HG02973 (cell line): ENCODE data around the gene STX5.
"Not testable (repeated sequence)": the region's sequence is repeated elsewhere in the genome, so short reads cannot be mapped to it uniquely, and the experiment has no call there.

Source experiments
- ATAC-seq: cut with Tn5 transposase; IDR thresholded peaks from one replicate; pipeline ENCODE4 v1.9.1; 2021; ENCODE audit warnings: moderate library complexity; ENCODE audit not compliant: unreplicated experiment

STX5 gene, protein sequence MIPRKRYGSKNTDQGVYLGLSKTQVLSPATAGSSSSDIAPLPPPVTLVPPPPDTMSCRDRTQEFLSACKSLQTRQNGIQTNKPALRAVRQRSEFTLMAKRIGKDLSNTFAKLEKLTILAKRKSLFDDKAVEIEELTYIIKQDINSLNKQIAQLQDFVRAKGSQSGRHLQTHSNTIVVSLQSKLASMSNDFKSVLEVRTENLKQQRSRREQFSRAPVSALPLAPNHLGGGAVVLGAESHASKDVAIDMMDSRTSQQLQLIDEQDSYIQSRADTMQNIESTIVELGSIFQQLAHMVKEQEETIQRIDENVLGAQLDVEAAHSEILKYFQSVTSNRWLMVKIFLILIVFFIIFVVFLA

GRCh38 chr11:62831520-62832335 lies at the start of gene STX5:
Gene STX5, minus strand, starts transcription at chr11:62832051. Its CDS starts 808 bp downstream, at chr11:62831243.
- ATAC-seq, result peak; percentile 75

GRCh38 chr11:62880803-62881578 lies 49.1 kb upstream of the STX5 start, which contains the start of gene SLC3A2:
Gene SLC3A2, plus strand, starts transcription at chr11:62880896. Its CDS starts 128 bp downstream, at chr11:62881024.
- ATAC-seq, result peak; percentile 55

DNA sequence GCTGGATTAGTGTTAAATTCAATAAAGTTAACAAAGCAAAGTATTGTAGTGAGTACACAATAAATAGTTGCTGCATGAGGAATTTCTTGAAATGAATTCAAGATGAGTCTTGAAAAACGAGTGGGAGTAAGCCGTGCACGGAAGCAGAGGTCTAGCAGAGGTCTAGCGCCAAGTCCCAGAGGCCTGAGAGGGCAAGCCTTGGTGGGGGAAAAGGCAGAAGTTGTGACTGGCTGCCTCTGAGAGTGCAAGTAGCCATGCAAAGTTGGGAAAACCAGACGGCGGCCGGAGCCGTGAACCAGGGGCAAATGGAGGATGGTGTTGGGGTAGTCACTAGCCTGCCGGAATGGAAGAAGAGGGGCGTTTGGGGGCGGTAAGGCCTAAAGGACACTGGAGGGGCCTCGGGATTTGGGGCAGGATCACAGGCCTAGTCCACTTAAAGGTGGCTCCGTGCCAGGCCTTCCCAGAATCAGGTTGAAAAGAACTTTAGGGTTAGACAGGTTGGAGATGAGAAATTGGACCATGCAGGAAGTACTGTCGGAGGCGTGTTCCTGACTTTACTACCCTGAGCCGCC lies 48.5 kb upstream of the STX5 start:
- ATAC-seq, result peak; percentile 15

- no peak for ATAC-seq
These were observed 47.6 kb upstream of the STX5 start for GRCh38 chr11:62879235-62879978.

DNA sequence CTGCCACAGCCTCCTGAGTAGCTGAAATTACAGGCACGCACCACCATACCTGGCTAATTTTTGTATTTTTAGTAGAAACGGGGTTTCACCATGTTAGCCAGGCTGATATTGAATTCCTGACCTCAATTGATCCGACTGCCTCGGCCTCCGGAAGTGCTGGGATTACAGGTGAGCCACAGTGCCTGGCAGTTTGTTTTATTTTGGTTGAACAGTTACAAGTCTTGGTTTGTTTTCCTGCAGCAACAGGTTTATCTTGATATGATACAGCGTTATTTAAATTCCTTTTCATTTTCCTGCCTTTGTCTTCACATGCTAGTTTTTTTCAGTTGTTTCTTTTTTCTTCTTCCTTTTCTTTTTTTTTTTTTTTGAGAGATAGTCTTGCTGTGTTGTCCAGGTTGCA lies 44.9 kb upstream of the STX5 start:
- ATAC-seq, result no peak

- ATAC-seq, result no peak
These were observed 44.0 kb upstream of the STX5 start for GRCh38 chr11:62875698-62876478.

DNA sequence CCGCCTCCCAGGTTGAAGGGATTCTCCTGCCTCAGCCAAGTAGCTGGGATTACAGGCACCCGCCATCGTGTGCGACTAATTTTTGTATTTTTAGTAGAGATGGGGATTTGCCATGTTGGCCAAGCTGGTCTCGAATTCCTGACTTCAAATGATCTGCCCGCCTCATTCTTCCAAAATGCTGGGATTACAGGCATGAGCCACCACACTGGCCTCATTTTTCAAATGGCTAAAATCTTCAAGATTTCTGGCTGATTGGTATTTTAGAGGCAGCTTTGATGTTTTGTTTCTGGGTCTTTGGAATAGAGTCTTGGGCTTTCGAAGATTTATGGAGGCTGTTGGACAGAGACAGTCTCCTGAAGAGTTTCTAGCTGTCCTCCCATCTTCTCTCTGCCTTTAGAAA lies 43.0 kb upstream of the STX5 start:
- no peak for ATAC-seq

DNA sequence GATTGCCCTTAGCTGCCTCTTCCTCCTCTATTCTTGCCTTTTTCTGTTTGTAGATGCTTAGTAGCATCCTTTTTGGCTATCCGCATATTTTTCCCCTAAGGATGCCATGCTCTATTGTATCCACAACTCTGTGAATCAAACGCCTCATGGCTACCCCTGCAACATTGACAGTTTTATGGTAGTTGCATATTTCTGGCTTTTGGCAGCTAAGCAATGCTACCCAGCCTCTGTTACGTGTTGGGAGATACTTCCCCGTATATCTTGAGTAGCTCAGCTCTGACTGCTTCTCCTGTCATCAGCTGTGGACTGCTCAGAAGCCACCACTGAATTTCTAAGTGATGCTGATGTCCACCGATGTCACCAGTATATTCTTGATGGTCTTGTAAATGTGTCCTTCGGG lies 33.8 kb upstream of the STX5 start:
- ATAC-seq, result no peak

- no peak for ATAC-seq
These were observed 32.0 kb upstream of the STX5 start for GRCh38 chr11:62863687-62864335.

DNA sequence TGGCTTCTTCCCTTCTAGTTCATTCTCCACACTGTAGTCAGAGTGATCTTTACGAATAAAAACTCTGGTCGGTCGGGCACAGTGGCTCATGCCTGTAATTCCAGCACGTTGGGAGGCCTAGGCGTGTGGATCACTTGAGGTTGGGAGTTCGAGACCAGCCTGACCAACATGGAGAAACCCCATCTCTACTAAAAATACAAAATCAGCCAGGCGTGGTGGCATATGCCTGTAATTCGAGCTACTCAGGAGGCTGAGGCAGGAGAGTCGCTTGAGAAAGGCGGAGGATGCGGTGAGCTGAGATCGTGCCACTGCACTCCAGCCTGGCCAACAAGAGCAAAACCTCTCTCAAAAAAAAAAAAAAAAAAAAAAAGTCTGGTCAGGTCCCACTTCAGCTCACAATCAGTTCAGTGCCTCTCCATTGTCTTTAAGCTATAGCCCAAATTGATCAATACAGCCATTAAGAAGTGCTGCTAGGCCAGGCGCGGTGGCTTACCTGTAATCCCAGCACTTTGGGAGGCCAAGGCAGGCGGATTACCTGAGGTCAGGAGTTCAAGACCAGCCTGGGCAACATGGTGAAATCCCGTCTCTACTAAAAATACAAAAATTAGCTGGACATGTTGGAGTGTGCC lies 29.8 kb upstream of the STX5 start:
- ATAC-seq, result not testable (repeated sequence)

DNA sequence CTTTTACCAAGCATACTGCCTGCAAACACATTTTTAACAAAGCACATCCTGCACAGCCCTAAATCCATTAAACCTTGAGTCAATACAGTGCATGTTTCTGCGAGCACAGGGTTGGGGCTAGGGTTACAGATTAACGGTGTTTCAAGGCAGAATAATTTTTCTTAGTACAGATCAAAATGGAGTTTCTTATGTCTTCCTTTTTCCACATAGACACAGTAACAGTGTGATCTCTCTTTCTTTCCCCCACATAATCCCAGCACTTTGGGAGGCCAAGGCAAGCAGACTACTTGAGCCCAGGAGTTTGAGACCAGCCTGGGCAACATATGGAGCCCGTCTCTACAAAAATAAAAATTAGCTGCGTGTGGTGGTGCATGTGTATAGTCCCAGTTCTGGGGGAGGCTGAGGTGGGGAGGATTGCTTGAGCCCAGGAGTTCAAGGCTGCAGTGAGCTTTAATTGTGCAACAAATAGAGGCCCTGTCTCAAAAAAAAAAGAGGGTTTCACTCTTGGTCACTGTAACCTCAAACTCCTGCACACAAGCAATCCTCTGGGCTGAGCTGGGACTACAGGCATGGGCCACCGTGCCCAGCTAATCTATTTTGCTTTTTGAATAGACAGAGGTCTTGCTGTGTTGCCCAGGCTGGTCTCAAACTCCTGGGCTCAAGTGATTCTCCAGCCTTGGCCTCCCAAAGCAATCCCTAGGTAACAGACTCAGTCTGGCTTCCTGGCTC lies 29.1 kb upstream of the STX5 start:
- no peak for ATAC-seq

GRCh38 chr11:62859281-62859703 lies 27.4 kb upstream of the STX5 start:
- ATAC-seq, result not testable (repeated sequence)

DNA sequence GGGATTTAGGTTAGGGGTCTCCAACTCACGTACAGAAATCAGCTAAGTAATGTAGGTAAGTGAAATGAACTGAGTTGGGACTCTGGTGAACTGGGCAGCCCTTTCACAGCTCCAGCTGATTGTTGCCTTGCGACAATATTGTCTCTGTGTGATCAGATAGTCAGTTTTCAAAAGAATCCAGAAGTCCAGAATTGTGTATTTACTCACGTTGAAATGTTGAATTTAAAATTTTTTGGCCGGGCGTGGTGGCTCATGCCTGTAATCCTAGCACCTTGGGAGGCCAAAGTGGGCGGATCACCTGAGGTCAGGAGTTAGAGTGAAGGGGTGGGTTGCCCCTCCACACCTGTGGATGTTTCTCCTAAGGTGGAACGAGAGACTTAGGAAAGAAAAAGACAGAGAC lies 26.4 kb upstream of the STX5 start:
- ATAC-seq, result no peak

- no peak for ATAC-seq
These were observed 25.7 kb upstream of the STX5 start for GRCh38 chr11:62857541-62857982.

DNA sequence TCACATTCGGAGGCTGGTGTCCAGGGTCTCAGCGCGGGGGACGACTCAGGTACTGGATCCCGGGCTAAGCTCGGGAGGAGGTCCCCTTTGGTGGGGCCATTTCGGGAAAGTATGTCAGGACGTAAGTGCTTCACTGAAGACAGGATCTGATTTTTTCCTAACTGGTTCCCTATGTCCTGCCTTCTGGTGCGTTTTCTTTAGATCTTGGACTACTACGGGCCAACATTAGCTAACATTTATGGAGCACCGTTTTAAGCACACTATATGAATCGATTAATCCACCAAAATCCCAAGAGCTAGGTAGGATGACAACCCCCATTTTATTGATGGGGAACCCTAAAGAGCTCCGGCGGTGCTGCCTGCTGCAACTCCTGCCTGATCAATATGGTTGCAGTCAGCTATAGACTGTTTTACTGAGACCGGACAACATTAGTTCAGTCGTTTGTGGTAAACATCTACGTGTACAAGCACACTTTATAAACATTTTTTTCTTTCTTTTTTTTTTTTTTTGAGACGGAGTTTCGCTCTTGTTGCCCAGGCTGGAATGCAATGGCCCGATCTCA lies 24.6 kb upstream of the STX5 start:
- no peak for ATAC-seq

- ATAC-seq, result peak; percentile 79
These were observed 23.9 kb upstream of the STX5 start for GRCh38 chr11:62855571-62856332.
